ENCODE measurements around the gene OGFOD3.
A peak's percentile ranks its signal among the peaks of the same experiment; 100 is the strongest.

Gene OGFOD3

GRCh38 chr17:82358465-82359350 is 59.7 kb downstream of the OGFOD3 start, which contains the start of gene TEX19:
Gene TEX19, plus strand, starts transcription at chr17:82359247. Its CDS starts 2,904 bp downstream, at chr17:82362151.
- Histone ChIP-seq H3K9ac (peak within 1 kb of the TSS in 1 of 11 experiments; percentile 20; a peak in 1 of 22 replicates), H3K27ac (peak within 1 kb of the TSS in 4 of 11 experiments; percentile 2 to 63 (median 45); a peak in 5 of 22 replicates), H3K27me3 (no peaks in the 10 kb centered on the region; a peak in 1 of 22 replicates), H3K36me3 (no peaks in the 10 kb centered on the region), H3K4me2 (peak within 1 kb of the TSS; percentile 13 to 73 (median 59); a peak in 21 of 22 replicates), H3K9me3 (replicated peaks in 1 of 11) (peaks cover 0 to 5% (median 0%) of the 10 kb centered on the region in 11 experiments; a peak in 6 of 22 replicates), H3K4me1 (peaks cover 5 to 50% (median 32%) of the 10 kb centered on the region in 10 experiments; a peak in 18 of 20 replicates), H3K4me3 (no peak within 1 kb of the TSS), H4K20me1 (peaks cover 0 to 8% (median 0%) of the 10 kb centered on the region in 11 experiments; a peak in 2 of 22 replicates)
- TF ChIP-seq Cebpa-rat (IDR thresholded peaks at IDR 0.05), result no peak

- Histone ChIP-seq H3K27me3 (no peaks in the 10 kb centered on the region; a peak in 1 of 22 replicates), H3K4me3 (no peak overlapping the region), H3K27ac (no peak overlapping the region)
These were observed 61.0 kb downstream of the OGFOD3 start for GRCh38 chr17:82357394-82357793.

GRCh38 chr17:82356845-82357355 is 61.5 kb downstream of the OGFOD3 start:
- peaks cover 9 to 68% (median 50%) of the 10 kb centered on the region in 10 experiments; a peak in 19 of 20 replicates for H3K4me1 ChIP-seq
- TF ChIP-seq Cebpa-rat (IDR thresholded peaks at IDR 0.05), result no peak
- H3K27ac ChIP-seq, result no peak overlapping the region
- H3K9ac ChIP-seq, result peak overlapping the region in 1 of 11 experiments; percentile 27; a peak in 2 of 22 replicates
- peaks cover 0 to 5% (median 0%) of the 10 kb centered on the region in 11 experiments; a peak in 6 of 22 replicates for H3K9me3 ChIP-seq (replicated peaks in 1 of 11)
- H3K4me3 ChIP-seq, result no peak overlapping the region
- peak overlapping the region in 4 of 11 experiments; percentile 6 to 35 (median 26); a peak in 4 of 22 replicates for H3K4me2 ChIP-seq
- no peaks in the 10 kb centered on the region; a peak in 1 of 22 replicates for H3K27me3 ChIP-seq
- no peaks in the 10 kb centered on the region for H3K36me3 ChIP-seq
- H4K20me1 ChIP-seq, result peaks cover 0 to 10% (median 0%) of the 10 kb centered on the region in 11 experiments; a peak in 6 of 22 replicates

More at GRCh38 chr17:82357394-82357793, 61.0 kb downstream of the OGFOD3 start:
- peaks cover 5 to 63% (median 45%) of the 10 kb centered on the region in 10 experiments; a peak in 18 of 20 replicates for H3K4me1 ChIP-seq
- H3K4me2 ChIP-seq, result peak overlapping the region in 4 of 11 experiments; percentile 17 to 53 (median 34); a peak in 3 of 22 replicates
- H4K20me1 ChIP-seq, result peaks cover 0 to 8% (median 0%) of the 10 kb centered on the region in 11 experiments; a peak in 5 of 22 replicates
- no peak for TF ChIP-seq Cebpa-rat (IDR thresholded peaks at IDR 0.05)
- no peak overlapping the region for H3K9ac ChIP-seq
- H3K36me3 ChIP-seq, result no peaks in the 10 kb centered on the region
- peaks cover 0 to 5% (median 0%) of the 10 kb centered on the region in 11 experiments; a peak in 6 of 22 replicates for H3K9me3 ChIP-seq (replicated peaks in 1 of 11)

- Histone ChIP-seq H3K27ac (no peak overlapping the region), H3K36me3 (no peaks in the 10 kb centered on the region), H3K4me2 (peak overlapping the region in 3 of 11 experiments; percentile 29 to 35 (median 34); a peak in 7 of 22 replicates), H3K9me3 (replicated peaks in 1 of 11) (peaks cover 0 to 5% (median 0%) of the 10 kb centered on the region in 11 experiments; a peak in 6 of 22 replicates), H3K27me3 (peaks cover 0 to 7% (median 0%) of the 10 kb centered on the region in 11 experiments; a peak in 4 of 22 replicates), H3K4me3 (no peak overlapping the region), H3K9ac (no peak overlapping the region), H3K4me1 (peaks cover 18 to 78% (median 60%) of the 10 kb centered on the region in 10 experiments), H4K20me1 (peaks cover 0 to 19% (median 7%) of the 10 kb centered on the region in 11 experiments; a peak in 10 of 22 replicates)
- TF ChIP-seq Cebpa-rat (IDR thresholded peaks at IDR 0.05), result no peak
These were observed 62.5 kb downstream of the OGFOD3 start for GRCh38 chr17:82355770-82356427.

- peaks cover 0 to 5% (median 0%) of the 10 kb centered on the region in 11 experiments; a peak in 6 of 22 replicates for H3K9me3 ChIP-seq (replicated peaks in 1 of 11)
These were observed 63.5 kb downstream of the OGFOD3 start for GRCh38 chr17:82354804-82355308.

GRCh38 chr17:82353484-82353883 is 64.9 kb downstream of the OGFOD3 start:
- Histone ChIP-seq H3K4me3 (no peak overlapping the region), H3K9me3 (replicated peaks in 1 of 11) (no peaks in the 10 kb centered on the region), H3K9ac (no peak overlapping the region), H3K27me3 (peaks cover 0 to 11% (median 0%) of the 10 kb centered on the region in 11 experiments; a peak in 4 of 22 replicates), H3K27ac (no peak overlapping the region), H4K20me1 (peaks cover 0 to 33% (median 11%) of the 10 kb centered on the region in 11 experiments; a peak in 10 of 22 replicates), H3K36me3 (no peaks in the 10 kb centered on the region), H3K4me2 (peak overlapping the region in 8 of 11 experiments; percentile 30 to 92 (median 87); a peak in 15 of 22 replicates), H3K4me1 (peaks cover 13 to 92% (median 74%) of the 10 kb centered on the region in 10 experiments; a peak in 19 of 20 replicates)
- no peak for TF ChIP-seq Cebpa-rat (IDR thresholded peaks at IDR 0.05)

More at GRCh38 chr17:82354804-82355308, 63.5 kb downstream of the OGFOD3 start:
- Histone ChIP-seq H3K27ac (no peak overlapping the region), H3K4me1 (peaks cover 18 to 89% (median 70%) of the 10 kb centered on the region in 10 experiments), H3K9ac (no peak overlapping the region), H3K27me3 (peaks cover 0 to 11% (median 0%) of the 10 kb centered on the region in 11 experiments; a peak in 4 of 22 replicates), H3K36me3 (no peaks in the 10 kb centered on the region), H4K20me1 (peaks cover 0 to 29% (median 11%) of the 10 kb centered on the region in 11 experiments; a peak in 10 of 22 replicates), H3K4me3 (no peak overlapping the region), H3K4me2 (peak overlapping the region in 4 of 11 experiments; percentile 85 to 92 (median 90); a peak in 5 of 22 replicates)
- TF ChIP-seq Cebpa-rat (IDR thresholded peaks at IDR 0.05), result no peak

- H3K9ac ChIP-seq, result peak overlapping the region in 7 of 11 experiments; percentile 18 to 77 (median 71); a peak in 11 of 22 replicates
- H3K27ac ChIP-seq, result peak overlapping the region in 7 of 11 experiments; percentile 66 to 86 (median 76); a peak in 11 of 22 replicates
- H3K9me3 ChIP-seq (replicated peaks in 1 of 11), result no peaks in the 10 kb centered on the region
- peaks cover 0 to 33% (median 11%) of the 10 kb centered on the region in 11 experiments; a peak in 10 of 22 replicates for H4K20me1 ChIP-seq
- H3K4me3 ChIP-seq, result peak overlapping the region in 1 of 10 experiments; percentile 13; a peak in 1 of 20 replicates
- H3K4me1 ChIP-seq, result peaks cover 16 to 87% (median 73%) of the 10 kb centered on the region in 10 experiments
- H3K27me3 ChIP-seq, result peaks cover 0 to 11% (median 0%) of the 10 kb centered on the region in 11 experiments; a peak in 4 of 22 replicates
- peak overlapping the region; percentile 59 to 92 (median 85) for H3K4me2 ChIP-seq
- H3K36me3 ChIP-seq, result no peaks in the 10 kb centered on the region
- no peak for TF ChIP-seq Cebpa-rat (IDR thresholded peaks at IDR 0.05)
These were observed 66.5 kb downstream of the OGFOD3 start for GRCh38 chr17:82351713-82352488.
